Heart right ventricle (tissue), 16 donors: Measurements from ENCODE around the gene SCTR. TPM values are rescaled to one million over a fixed set of nuclear protein-coding genes. Genes with fewer than 3 reads are reported as not detected.

Source experiments
- ATAC-seq, 8 donors: fragments of 200-7000 bp; cut with Tn5 transposase; one replicate each; pipeline ENCODE4 v1.9.1; 2020; ENCODE audit warnings: mild to moderate bottlenecking in 8 of 8, moderate library complexity in 8 of 8, moderate number of reproducible peaks in 1 of 8
- DNase-seq, 2 donors: peaks; one replicate each; pipeline ENCODE4 v3.0.0-alpha.2; 2020
- H3K27ac ChIP-seq, 10 donors: fragments of 200-600 bp; sonication (generic) in 2 of 10; one replicate each; pipeline versions ENCODE4 v1.5.0 to v1.8.0; 2020 to 2022; ENCODE audit warnings: mild to moderate bottlenecking in 3 of 10
- H3K27me3 ChIP-seq, 7 donors: fragments of 200-600 bp; one replicate each; pipeline ENCODE4 v1.8.0; 2021 to 2022; ENCODE audit warnings: mild to moderate bottlenecking in 2 of 7
- H3K36me3 ChIP-seq, 9 donors: fragments of 200-600 bp; sonication (generic) in 1 of 9; one replicate each; pipeline versions ENCODE4 v1.5.0 to v1.8.0; 2020 to 2022; ENCODE audit warnings: mild to moderate bottlenecking in 2 of 9
- H3K4me1 ChIP-seq, 9 donors: fragments of 200-600 bp; sonication (generic) in 1 of 9; one replicate each; pipeline versions ENCODE4 v1.5.0 to v1.8.0; 2020 to 2022; ENCODE audit warnings: mild to moderate bottlenecking in 4 of 9
- H3K4me3 ChIP-seq, 10 donors: fragments of 200-600 bp; sonication (generic) in 2 of 10; one replicate each; pipeline versions ENCODE4 v1.5.0 to v1.8.0; 2020 to 2022; ENCODE audit warnings: mild to moderate bottlenecking in 7 of 10, moderate library complexity in 2 of 10
- H3K9me3 ChIP-seq, 11 donors: fragments of 200-600 bp in 10 of 11; sonication (generic) in 2 of 11; one replicate each; pipeline versions ENCODE4 v1.5.0 to v1.8.0; 2013 to 2022; ENCODE audit warnings: mild to moderate bottlenecking in 2 of 11, control low read depth in 1 of 11, moderate library complexity in 1 of 11
- CTCF ChIP-seq, 9 donors: fragments of 200-600 bp; sonication (generic) in 2 of 9; IDR thresholded peaks; one replicate each; pipeline versions ENCODE4 v1.5.0 to v1.8.0; 2021 to 2022; ENCODE audit warnings: antibody characterized with exemption in 9 of 9, mild to moderate bottlenecking in 5 of 9, moderate library complexity in 1 of 9
- WGBS, 2 donors: extraction: QIAGEN DNeasy Blood & Tissue Kit; methylation state at CpG; one replicate each; pipeline ENCODE4 v1.1.7; 2013; ENCODE audit warnings: inconsistent platforms in 1 of 2; 5-methylcytosine and 5-hydroxymethylcytosine counted together
- intact Hi-C, 10 donors: fragments of 100-400 bp; cut with DNase I; formaldehyde crosslinking; loops; one replicate each; pipeline versions ENCODE4 v1.11.1 to v1.14.2; 2022
- polyA plus RNA-seq, 2 donors: library from polyadenylated mRNA; stranded (reverse); fragments of 200-250 nt; gene quantifications; one replicate each; pipeline ENCODE4 v1.2.3, GENCODE V29; 2013
- total RNA-seq, 10 donors: library from RNA; stranded (reverse); fragmentation: NEBNext Ultra II Directional in 3 of 10; extraction: Animal tissue kit (Norgen Biotek cat#: 25700) in 3 of 10; gene quantifications; one replicate each; pipeline versions ENCODE4 v1.2.1 to v1.2.4, GENCODE V29; 2021 to 2023
- donor health status: Arrhythmogenic right ventricular cardiomyopathy.
- donor health status: ischemic (EF 13 %, LVEDD 7.1; RV severe dilation, severe dysfunction).
- donor health status: healthy with polysubstance abuse.
- donor health status: DM: no; HTN: yes; CAD: no.
- donor health status: DM: no; HTN: no; CAD: no.
- donor health status: ischemic (EF 25% LVEDD 6.9; RV normal size, moderate dysfunction).
- donor health status: ischemic (EF 25% LVEDD 5.7; RV mildly dilated, moderate dysfunction).
- donor health status: healthy.
- donor health status: DM: yes; HTN: yes; CAD: no.
- donor health status: Ischemic cardiomyopathy.
- donor health status: ischemic (EF 35%, LVEDD 5.7; RV mildly dilated, moderate dysfunction).
- donor health status: nonischemic (EF 11% LVEDD 7.7; RV severe dilation, severe dysfunction).
- donor health status: DM: yes; HTN: yes; CAD: no.
- donor health status: PGD.
- donor health status: ischemic (EF 29% LVEDD 5.4; RV normal size, mild dysfunction).
- donor health status: nonischemic (EF 23%, LVEDD 6.1; RV moderate dilation, normal function).

Gene SCTR
- total and polyA plus RNA-seq, 12 donors = 0.10 to 1.4 (median 0.57) TPM; not detected in 2

- H3K27ac ChIP-seq = peak overlapping the region in 2 of 10 donors; percentile 46 to 87
- WGBS, 2 donors = 97 to 98% methylated on average over 17 of the region's 17 CpGs
These were observed 91.3 kb downstream of the SCTR start for GRCh38 chr2:119432851-119433522.

GRCh38 chr2:119431976-119432850 is 92.1 kb downstream of the SCTR start:
- Histone ChIP-seq H3K4me1 (peaks cover 4 to 39% (median 11%) of the 10 kb centered on the region in 9 donors), H3K27ac (peak overlapping the region in 6 of 10 donors; percentile 13 to 87 (median 44)), H3K36me3 (no peaks in the 10 kb centered on the region), H3K9me3 (no peaks in the 10 kb centered on the region), H3K27me3 (peaks cover 0 to 35% (median 0%) of the 10 kb centered on the region in 7 donors), H3K4me3 (peak overlapping the region; percentile 35 to 61 (median 56))
- 20 to 23% methylated on average over 53 of the region's 53 CpGs for WGBS, 2 donors
- DNase-seq = peak in 1 of 2 donors; percentile 35
- intact Hi-C loops = no loop called here
- ATAC-seq = peak in 3 of 8 donors; percentile 8 to 24 (median 17)
- TF ChIP-seq CTCF (IDR thresholded peaks at IDR 0.05) = no peak

More at GRCh38 chr2:119432851-119433522, 91.3 kb downstream of the SCTR start:
- H3K4me1 ChIP-seq = peaks cover 4 to 37% (median 11%) of the 10 kb centered on the region in 9 donors
- H3K36me3 ChIP-seq = no peaks in the 10 kb centered on the region
- TF ChIP-seq CTCF (IDR thresholded peaks at IDR 0.05) = no peak
- peaks cover 0 to 35% (median 0%) of the 10 kb centered on the region in 7 donors for H3K27me3 ChIP-seq
- no peaks in the 10 kb centered on the region for H3K9me3 ChIP-seq
- DNase-seq (no peak), ATAC-seq (no peak)
- H3K4me3 ChIP-seq = peak overlapping the region in 5 of 10 donors; percentile 54 to 61 (median 57)
- intact Hi-C loops = no loop called here

GRCh38 chr2:119431155-119431975 is 92.9 kb downstream of the SCTR start, which contains the start of gene TMEM37:
TSS of gene TMEM37 (plus strand) at chr2:119431854. CDS start at chr2:119431904, 50 bp downstream.
- H3K36me3 ChIP-seq = no peaks in the 10 kb centered on the region
- peak in 2 of 9 donors; percentile 5 to 11 for TF ChIP-seq CTCF (IDR thresholded peaks at IDR 0.05)
- intact Hi-C loops = no loop called here
- DNase-seq = peak; percentile 62 to 76
- H3K9me3 ChIP-seq = no peaks in the 10 kb centered on the region
- H3K4me1 ChIP-seq = peaks cover 4 to 47% (median 14%) of the 10 kb centered on the region in 9 donors
- peaks cover 0 to 35% (median 0%) of the 10 kb centered on the region in 7 donors for H3K27me3 ChIP-seq
- ATAC-seq = peak; percentile 78 to 90 (median 84)
- 5 to 8% methylated on average over 58 to 72 of the region's 72 CpGs for WGBS, 2 donors
- H3K27ac ChIP-seq = peak within 1 kb of the TSS in 7 of 10 donors; percentile 23 to 87 (median 58)
- H3K4me3 ChIP-seq = peak within 1 kb of the TSS; percentile 35 to 61 (median 56)
